GM21515 (cell line): Measurements from ENCODE around the gene CD6.
A peak's percentile ranks its signal among the peaks of the same experiment; 100 is the strongest.

ENCODE experiments used
- ATAC-seq: cut with Tn5 transposase; IDR thresholded peaks from one replicate; pipeline ENCODE4 v1.9.1; 2021; ENCODE audit not compliant: unreplicated experiment

Gene CD6

GRCh38 chr11:61026121-61027031, 54.9 kb downstream of the CD6 start:
- no peak for ATAC-seq

GRCh38 chr11:61027141-61027840, 55.8 kb downstream of the CD6 start:
- ATAC-seq, result no peak

- ATAC-seq, result no peak
Observed at GRCh38 chr11:61028135-61028729, 56.8 kb downstream of the CD6 start.

DNA sequence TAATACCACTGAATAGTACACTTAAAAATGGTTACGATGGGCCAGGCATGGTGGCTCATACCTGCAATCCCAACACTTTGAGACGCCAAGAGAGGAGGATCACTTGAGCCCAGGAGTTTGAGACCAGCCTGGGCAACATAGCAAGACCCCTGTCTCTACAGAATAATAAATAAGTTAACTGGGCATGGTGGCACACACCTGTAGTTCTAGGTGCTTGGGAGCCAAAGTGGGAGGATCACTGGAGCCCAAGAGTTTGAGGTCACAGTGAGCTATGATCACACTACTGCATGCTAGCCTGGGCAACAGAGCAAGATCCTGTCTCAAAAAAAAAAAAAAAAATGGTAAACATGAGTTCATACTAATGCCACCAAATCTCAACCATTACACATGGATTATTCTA, 61.3 kb downstream of the CD6 start:
- no peak for ATAC-seq

DNA sequence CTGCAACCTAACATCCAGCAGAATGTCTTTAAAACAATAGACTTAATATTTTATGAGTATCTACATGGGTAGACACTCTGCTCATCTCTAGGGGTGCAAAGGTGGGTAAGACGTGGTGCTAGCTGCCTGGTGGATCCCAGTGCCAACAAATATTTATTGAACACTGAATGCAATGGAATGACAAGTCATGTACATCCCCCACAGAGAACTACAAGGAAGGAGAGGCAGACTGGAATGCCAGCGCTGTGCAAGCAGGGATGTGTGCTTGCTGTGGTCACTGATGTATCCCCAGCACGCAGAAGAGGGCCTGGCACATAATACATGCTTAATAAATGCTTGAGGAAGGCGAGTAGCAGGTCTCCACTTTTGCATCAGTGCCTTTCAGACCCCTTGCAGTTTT, 61.9 kb downstream of the CD6 start:
- ATAC-seq, result no peak

DNA sequence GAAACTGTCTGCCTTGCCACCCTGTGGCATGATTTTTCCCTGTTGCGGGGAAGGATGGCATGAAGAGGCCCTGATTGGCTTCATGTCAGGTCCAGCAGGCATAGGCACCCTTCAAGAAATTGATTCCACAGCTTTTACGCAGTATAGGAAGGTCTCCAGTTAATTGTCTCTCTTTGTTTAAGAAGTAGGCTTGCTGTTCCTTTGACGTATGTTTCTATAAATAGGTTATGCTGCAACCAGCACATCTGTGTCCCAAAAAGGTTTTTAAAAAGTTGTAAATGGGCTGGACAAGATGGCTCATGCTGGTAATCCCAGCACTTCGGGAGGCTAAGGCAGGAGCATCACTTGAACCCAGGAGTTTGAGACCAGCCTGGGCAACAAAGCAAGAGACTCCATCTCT, 62.6 kb downstream of the CD6 start:
- no peak for ATAC-seq

GRCh38 chr11:61034704-61035525, 63.4 kb downstream of the CD6 start:
- no peak for ATAC-seq

DNA sequence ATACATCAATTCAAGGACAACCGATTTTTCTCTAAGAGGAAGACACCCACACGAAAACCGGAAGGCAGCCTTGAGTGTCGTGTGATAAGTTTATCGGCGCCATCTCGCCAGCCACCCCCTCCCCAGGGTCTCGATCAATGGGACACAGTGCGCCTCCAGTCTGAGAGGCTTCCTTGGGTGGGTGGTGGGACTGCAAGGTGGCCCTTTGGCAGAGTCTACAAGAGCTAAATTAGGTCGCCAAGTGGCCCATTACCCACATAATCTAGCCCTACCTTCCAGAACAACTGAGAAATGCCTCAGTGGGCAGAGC, 64.0 kb downstream of the CD6 start:
- no peak for ATAC-seq

- ATAC-seq, result no peak
Observed at GRCh38 chr11:61037441-61038093, 66.1 kb downstream of the CD6 start.

DNA sequence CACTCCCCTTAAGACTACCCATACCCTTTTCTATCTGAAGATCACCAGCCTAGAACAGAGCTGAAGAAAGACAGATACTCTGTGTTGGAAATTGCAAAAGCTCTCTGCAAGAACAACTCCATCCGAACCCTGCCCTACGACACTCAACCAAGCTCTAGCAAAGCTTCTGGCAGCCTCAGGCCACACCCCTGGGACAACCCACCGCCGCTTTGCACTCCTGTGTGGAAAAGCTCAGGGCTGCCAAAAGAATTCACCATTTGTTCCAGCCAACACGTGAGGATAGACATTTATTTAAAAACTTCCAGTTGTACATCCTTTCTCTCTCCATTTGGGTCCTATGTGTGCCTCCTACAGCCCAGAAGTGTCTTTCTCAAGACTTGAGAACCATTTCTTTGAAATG, 68.4 kb downstream of the CD6 start:
- ATAC-seq, result no peak

GRCh38 chr11:61041755-61042518, 70.5 kb downstream of the CD6 start:
- ATAC-seq, result peak; percentile 88

DNA sequence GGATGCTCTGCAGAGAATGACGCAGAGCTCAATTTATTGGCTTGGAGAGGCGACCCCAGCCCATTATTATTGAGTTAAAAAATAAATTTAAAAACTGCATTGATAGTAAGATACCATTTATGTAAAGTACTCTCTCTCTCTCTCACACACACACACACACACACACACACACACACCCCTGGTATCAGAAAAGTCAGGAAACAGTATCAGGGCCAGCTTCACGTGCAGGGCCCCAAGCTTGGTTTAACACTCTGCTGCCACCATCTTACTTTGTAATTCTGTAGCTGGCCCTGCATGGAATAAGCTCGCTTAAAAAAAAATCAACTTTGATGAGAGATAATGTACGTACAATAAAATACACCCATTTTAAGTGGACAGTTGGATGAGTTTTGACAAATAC, 71.1 kb downstream of the CD6 start:
- ATAC-seq, result no peak

DNA sequence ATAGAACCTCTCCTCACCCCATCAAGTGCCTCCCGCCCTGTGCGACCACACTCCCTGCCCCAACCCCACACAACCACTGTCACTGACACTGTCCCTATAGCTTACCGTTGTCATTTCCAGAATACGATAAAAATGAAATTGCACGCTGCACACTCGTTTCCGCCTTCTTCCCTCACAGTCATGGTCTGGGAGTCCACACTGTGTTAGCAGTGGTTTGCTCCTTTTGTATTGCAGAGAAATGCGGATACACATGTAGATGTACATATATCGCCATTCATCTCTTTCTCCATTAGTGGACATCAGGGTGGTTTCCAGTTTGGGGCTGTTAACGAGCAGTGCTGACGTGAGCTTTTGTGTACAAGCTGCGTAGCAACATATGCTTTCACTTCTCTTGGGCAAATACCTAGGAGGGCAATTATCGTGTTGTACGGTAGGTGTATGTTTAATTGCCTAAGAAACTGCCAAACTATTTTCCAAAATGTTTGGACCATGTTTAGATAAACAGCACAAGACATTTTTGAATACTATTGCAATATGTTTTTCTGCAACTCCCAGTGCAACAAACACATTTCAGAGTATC, 71.6 kb downstream of the CD6 start:
- no peak for ATAC-seq

DNA sequence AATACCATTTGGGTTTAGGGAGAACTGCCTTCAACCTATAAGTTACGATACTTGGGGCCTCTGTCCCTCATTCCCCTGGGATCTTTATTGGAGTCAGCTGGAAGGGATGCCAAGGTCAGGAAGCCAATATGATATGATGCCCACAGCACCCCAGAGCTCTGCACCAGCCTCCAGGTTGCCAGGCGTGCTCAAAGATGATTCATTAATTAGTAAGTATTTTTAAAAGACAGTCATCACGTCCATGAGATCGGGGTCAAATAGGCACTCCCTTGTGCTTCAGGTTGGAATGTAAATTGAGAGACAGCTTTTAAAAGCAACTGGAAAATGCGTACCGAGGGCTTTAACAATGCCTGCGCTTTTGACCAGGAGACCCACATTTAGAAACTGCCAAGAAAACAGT, 73.8 kb downstream of the CD6 start:
- ATAC-seq, result no peak

DNA sequence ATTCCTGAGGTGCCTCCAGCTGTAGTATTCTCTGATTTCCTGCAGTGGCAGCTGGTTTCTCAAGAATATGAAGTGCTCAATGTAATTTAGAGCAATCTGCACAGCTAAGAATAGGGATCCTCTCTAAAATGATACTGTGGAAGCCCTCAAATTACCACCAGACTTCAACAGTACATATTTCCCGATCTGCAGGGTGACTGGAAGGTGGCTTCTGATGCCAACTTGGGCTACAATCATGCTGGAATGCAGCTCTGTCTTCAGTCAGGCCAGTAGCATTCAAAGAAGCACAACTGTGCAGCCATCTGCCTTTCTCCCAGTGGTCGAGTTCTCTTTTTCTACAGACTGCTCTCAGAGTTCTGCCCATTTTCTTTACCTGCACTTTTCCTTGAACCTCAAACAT, 75.4 kb downstream of the CD6 start:
- ATAC-seq, result no peak

DNA sequence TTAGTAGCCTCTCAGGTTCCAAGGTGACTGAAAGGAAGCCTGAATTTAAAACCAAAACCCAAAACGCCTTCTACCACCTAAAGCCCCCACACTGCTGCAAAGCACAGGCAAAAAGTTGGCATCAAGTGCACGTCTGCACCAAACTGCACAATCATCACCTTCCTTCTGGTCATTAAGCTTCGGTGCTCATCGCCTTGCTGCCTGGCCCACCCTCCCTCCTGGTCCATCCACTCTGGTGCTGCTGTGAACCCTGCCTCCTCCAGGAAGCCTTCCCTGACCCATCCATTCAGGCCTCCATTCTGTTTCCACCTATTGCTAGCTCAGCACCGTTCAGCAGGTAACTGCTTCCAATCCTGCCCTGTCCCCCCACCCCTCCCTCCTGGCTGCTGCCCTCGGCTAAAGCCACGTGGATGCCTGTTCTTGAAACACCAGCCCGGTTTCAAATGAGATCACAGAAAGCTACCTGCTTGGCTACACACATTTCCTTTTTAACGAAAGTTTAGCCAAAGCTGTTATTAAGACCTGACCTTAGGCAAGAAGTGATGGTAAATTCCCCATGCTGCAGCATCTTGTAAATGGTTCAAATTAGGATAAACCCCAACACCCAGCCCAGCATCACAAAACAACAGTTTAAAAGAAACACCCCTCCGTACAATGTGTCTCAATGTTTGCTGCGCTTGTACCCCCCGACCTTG, 77.0 kb downstream of the CD6 start:
- ATAC-seq, result no peak

DNA sequence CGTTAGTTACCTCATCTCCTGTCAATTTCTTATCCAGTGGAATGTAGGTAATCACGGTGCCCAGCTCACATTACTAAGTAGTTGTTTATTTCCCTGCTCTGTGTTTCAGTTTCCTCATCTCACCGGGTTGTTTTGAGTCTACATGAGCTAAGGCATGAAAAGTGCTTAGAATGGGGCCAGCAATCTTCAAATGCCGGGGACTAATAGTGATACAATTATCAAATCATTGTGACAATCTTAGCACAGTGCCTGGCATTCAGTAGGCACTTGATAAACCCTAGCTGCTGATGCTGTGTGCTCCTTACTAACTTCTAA, 77.5 kb downstream of the CD6 start:
- ATAC-seq, result no peak

- no peak for ATAC-seq
Observed at GRCh38 chr11:61049859-61050258, 78.4 kb downstream of the CD6 start.
